Stimulated activated effector memory CD8-positive, alpha-beta T cell treated with anti-CD3 and anti-CD28 coated beads, Interleukin-12 subunit alpha, Interleukin-12 subunit beta, amount 100 ng/mL, for 72 hours (primary cell): ENCODE measurements around the gene C11orf98.
"Not testable (repeated sequence)": the region's sequence is repeated elsewhere in the genome, so short reads cannot be mapped to it uniquely, and the experiment has no call there.

Experiments used
- ATAC-seq: fragments of 150-1000 bp; cut with Tn5 transposase; 2 replicates; pipeline ENCODE4 v1.10.0; 2021
- DNase-seq, 2 donors: peaks; one replicate each; pipeline ENCODE4 v3.0.0; 2021 to 2022; ENCODE audit warnings: low spot score in 2 of 2
- H3K27ac Mint-ChIP-seq: one replicate; pipeline ENCODE4 v1.8.0; 2022; ENCODE audit warnings: mild to moderate bottlenecking, mixed read lengths
- H3K36me3 Mint-ChIP-seq: one replicate; pipeline ENCODE4 v1.8.0; 2022; ENCODE audit warnings: mild to moderate bottlenecking, mixed read lengths
- H3K4me1 Mint-ChIP-seq: one replicate; pipeline ENCODE4 v1.8.0; 2022; ENCODE audit warnings: mixed read lengths
- H3K4me3 Mint-ChIP-seq: one replicate; pipeline ENCODE4 v1.8.0; 2022; ENCODE audit warnings: mild to moderate bottlenecking, mixed read lengths
- H3K9me3 Mint-ChIP-seq: one replicate; pipeline ENCODE4 v1.8.0; 2022; ENCODE audit warnings: mixed read lengths

C11orf98 gene

DNA sequence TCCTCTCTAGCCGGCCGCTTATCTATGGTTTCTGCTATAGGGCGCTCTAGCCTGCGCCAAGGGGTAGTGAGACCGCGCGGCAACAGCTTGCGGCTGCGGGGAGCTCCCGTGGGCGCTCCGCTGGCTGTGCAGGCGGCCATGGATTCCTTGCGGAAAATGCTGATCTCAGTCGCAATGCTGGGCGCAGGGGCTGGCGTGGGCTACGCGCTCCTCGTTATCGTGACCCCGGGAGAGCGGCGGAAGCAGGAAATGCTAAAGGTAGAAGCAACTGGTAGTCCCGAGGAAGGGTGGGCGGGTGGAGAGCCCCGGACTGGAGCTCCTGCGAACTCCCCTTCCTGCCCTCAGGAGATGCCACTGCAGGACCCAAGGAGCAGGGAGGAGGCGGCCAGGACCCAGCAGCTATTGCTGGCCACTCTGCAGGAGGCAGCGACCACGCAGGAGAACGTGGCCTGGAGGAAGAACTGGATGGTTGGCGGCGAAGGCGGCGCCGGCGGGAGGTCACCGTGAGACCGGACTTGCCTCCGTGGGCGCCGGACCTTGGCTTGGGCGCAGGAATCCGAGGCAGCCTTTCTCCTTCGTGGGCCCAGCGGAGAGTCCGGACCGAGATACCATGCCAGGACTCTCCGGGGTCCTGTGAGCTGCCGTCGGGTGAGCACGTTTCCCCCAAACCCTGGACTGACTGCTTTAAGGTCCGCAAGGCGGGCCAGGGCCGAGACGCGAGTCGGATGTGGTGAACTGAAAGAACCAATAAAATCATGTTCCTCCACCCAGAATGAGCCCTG is 6.8 kb upstream of the C11orf98 start, which contains the start of the genes LBHD1 and UQCC3:
TSS of gene LBHD1 (minus strand) at position 660 of the 782 bp plus-strand sequence. CDS start 2,236 bp downstream, outside the sequence.
TSS of gene UQCC3 (plus strand) at position 66 of the 782 bp plus-strand sequence. CDS start at position 139, 73 bp downstream.
- H3K9me3 Mint-ChIP-seq, result no peaks in the 10 kb centered on the region
- DNase-seq (peak; percentile 58 to 90), ATAC-seq (peak; percentile 92)
- peaks cover 97% of the 10 kb centered on the region for H3K36me3 Mint-ChIP-seq
- peak within 1 kb of the TSS; percentile 97 for H3K27ac Mint-ChIP-seq
- peak within 1 kb of the TSS; percentile 99 for H3K4me3 Mint-ChIP-seq
- peaks cover 42% of the 10 kb centered on the region for H3K4me1 Mint-ChIP-seq

DNA sequence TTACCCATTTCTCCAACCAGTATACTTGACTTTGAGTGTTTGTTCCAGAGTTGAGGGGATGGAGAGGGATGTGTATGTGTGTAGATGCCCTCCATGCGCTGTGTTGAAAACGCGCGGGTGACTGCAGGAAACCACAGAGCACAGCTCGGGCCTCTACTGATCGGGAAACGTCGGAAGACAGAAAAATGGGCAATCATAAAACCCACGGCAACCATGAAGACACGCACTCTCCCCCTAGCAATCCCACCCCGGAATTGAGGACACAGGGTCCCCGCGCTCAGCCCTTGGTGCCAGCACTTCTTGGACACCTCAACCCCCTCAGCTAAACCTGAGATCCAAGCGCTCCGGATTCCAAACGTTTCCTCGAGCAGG is 6.2 kb upstream of the C11orf98 start:
- ATAC-seq, result peak; percentile 37
- peak overlapping the region; percentile 99 for H3K4me3 Mint-ChIP-seq
- no peaks in the 10 kb centered on the region for H3K9me3 Mint-ChIP-seq
- no peak for DNase-seq
- peaks cover 42% of the 10 kb centered on the region for H3K4me1 Mint-ChIP-seq
- H3K36me3 Mint-ChIP-seq, result peaks cover 97% of the 10 kb centered on the region
- H3K27ac Mint-ChIP-seq, result peak overlapping the region; percentile 97

DNA sequence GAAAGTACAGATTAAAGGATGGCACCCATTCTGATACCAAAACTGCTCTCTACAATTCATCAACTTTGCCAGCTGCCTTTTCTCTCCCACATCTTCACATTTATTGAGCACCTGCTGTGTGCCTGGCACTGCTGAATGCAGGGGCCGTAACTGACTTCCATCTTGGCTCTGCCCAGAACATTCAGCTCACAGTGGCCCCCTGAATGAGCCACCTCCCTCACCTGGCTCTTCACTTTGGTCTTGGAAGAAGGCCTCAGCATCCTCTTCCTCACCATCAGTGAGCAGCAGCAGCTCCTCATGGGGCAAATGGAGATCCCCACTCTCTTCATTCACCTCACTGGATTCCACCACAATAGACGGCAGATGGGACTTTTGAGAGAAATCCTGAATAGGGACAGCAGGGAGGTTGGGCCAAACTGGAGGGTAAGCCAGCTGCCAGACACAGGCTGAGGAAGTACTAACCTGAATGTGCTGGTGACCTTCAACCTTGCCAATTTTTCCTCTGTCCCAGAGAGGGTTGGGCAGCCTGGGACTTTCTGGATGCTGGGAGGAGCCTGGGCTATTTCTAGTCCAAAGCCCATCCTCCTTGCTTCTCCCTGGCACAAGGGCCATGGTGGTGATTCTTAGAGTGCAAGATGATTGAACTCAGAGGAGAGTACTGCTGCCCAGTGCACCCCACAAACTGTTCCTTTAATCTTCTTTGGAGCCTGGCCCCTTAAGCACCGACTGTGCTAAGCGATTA is 4.6 kb upstream of the C11orf98 start:
- Mint-ChIP-seq H3K27ac (peak overlapping the region; percentile 97), H3K9me3 (no peaks in the 10 kb centered on the region), H3K4me3 (peak overlapping the region; percentile 99), H3K4me1 (peaks cover 40% of the 10 kb centered on the region), H3K36me3 (peaks cover 98% of the 10 kb centered on the region)
- DNase-seq (no peak), ATAC-seq (no peak)

DNA sequence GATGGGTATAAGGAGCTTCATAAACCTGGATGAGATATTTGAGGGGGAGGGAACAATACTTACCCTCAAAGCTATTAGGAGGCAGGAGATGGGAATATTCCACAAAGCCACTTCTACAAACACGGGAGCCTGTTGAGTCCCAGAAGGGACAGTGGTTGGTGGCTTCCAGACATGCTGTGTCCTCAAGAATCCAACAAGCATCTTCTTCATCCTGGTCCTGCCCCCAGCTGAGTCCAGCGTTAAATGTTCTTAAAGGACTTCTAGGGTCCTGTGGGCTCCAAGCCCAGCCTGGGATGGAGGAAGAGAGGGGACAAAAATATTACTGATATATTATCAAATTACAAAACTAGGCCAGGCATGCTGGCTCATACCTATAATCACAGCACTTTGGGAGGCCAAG is 2.5 kb upstream of the C11orf98 start:
- Mint-ChIP-seq H3K36me3 (peaks cover 99% of the 10 kb centered on the region), H3K4me3 (peak overlapping the region; percentile 95), H3K4me1 (peaks cover 48% of the 10 kb centered on the region), H3K9me3 (no peaks in the 10 kb centered on the region), H3K27ac (peak overlapping the region; percentile 97)
- DNase-seq (no peak), ATAC-seq (no peak)

DNA sequence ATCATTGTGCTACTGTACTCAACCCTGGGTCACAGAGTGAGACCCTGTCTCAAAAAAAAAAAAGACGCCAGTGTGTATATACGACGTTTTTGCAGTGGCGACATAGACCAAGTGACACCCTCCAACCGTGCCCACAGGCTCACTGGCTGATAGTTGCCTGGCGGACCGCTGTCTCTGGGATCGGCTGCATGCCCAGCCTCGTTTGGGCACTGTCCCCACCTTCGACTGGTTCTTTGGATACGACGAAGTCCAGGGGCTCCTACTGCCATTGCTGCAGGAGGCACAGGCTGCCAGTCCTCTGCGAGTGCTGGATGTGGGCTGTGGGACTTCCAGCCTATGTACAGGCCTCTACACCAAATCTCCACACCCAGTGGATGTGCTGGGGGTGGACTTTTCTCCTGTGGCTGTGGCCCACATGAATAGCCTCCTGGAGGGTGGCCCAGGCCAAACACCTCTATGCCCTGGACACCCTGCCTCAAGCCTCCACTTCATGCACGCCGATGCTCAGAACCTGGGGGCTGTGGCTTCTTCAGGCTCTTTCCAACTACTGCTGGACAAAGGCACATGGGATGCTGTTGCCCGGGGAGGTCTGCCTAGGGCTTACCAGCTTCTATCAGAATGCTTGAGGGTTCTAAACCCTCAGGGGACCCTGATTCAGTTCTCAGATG is 1.4 kb upstream of the C11orf98 start:
- H3K4me3 Mint-ChIP-seq, result peak overlapping the region; percentile 95
- DNase-seq, result no peak
- ATAC-seq, result no peak
- H3K4me1 Mint-ChIP-seq, result peaks cover 47% of the 10 kb centered on the region
- H3K9me3 Mint-ChIP-seq, result no peaks in the 10 kb centered on the region
- H3K27ac Mint-ChIP-seq, result peak overlapping the region; percentile 97
- peaks cover 99% of the 10 kb centered on the region for H3K36me3 Mint-ChIP-seq

DNA sequence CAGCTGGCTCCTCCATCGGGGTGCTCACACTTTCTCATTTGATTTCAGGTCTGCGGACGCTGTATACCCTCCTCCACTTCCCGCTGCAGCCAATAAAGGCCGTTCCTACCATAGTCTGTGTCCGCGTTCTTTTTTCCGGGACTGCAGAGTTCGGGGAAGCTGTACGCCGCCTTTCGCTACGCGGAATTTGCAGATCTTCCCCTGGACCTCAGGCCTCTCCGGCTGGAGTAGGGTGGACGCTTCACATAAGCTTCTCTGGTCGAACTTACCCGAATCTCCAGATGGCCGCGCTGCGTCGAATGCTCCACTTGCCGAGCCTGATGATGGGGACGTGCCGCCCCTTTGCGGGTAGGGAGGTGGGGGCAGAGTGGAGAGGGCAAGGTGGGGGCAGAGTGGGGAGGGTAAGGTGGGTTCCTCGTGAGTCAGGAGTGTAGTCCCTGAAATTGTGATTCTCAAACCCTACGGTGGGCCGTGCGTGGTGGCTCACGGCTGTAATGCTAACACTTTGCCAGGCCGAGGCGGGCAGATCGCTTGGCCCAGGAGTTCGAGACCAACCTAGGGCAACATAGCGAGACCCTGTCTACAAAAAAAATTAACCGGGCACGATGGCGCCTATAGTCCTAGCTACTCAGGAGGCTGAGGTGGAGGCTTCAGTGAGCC is 719 bp upstream of the C11orf98 start:
- peak overlapping the region; percentile 95 for H3K4me3 Mint-ChIP-seq
- DNase-seq, result peak in 1 of 2 donors; percentile 82
- H3K4me1 Mint-ChIP-seq, result peaks cover 40% of the 10 kb centered on the region
- no peaks in the 10 kb centered on the region for H3K9me3 Mint-ChIP-seq
- H3K36me3 Mint-ChIP-seq, result peaks cover 99% of the 10 kb centered on the region
- peak; percentile 66 for ATAC-seq
- peak overlapping the region; percentile 97 for H3K27ac Mint-ChIP-seq

DNA sequence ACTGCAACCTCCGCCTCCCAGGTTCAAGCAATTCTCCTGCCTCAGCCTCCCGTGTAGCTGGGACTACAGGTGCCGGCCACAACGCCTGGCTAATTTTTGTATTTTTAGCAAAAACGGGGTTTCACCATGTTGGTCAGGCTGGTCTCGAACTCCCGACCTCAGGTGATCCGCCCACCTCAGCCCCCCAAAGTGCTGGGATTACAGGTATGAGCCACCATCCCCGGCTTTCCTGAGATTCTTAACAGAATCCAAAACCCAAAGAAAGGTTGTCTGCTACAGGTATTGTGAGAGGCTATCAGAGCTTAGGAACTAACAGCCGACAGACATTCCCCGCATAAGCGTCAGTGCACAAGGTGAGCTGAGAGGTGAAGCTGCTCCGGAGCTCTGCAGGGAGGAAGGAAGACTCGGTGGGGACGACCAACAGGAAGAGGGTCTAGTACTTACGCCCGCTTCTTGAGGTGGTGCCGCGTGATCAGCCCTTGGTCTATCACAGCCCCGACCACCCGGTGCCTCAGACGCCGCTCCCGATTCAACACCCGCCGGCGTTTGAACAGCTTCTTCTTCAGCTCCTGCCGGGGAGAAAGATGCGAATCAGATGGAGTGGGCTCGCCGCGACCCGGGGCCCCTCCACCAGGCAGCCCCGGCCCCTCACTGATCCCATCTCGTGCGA is 470 bp downstream of the C11orf98 start:
- peaks cover 90% of the 10 kb centered on the region for H3K36me3 Mint-ChIP-seq
- peaks cover 32% of the 10 kb centered on the region for H3K4me1 Mint-ChIP-seq
- DNase-seq (no peak), ATAC-seq (peak; percentile 57)
- H3K27ac Mint-ChIP-seq, result peak overlapping the region; percentile 97
- no peaks in the 10 kb centered on the region for H3K9me3 Mint-ChIP-seq
- H3K4me3 Mint-ChIP-seq, result peak overlapping the region; percentile 95

DNA sequence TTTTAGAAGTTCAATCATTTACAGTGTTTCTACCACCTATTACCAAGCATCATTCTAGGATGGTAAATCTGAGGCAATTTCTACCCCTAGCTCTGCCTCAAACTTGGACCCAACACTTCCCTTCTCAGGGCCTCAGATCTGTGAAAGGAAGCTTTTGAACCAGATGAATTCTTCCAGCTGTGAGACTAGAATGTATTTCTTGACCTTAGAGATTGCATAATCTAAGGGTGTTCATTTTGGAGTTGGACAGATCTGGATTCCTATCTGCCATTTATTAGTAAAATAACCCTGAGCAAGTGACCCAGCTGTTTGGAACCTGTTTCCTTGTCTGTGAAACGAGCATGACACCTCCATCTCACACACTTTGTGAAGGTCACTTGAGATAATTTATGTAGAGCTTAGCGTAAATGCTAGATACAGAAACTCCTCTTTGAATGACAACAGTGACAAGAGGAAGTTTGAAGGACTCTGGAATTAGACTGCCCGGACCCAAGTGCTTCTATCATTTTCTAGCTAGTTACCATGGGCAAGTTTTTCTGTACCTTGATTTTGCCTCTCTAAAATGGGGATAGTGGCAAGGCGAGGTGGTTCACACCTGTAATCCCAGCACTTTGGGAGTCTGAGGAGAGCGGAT is 8.1 kb downstream of the C11orf98 start:
- Mint-ChIP-seq H3K36me3 (peaks cover 28% of the 10 kb centered on the region), H3K27ac (no peak overlapping the region)

DNA sequence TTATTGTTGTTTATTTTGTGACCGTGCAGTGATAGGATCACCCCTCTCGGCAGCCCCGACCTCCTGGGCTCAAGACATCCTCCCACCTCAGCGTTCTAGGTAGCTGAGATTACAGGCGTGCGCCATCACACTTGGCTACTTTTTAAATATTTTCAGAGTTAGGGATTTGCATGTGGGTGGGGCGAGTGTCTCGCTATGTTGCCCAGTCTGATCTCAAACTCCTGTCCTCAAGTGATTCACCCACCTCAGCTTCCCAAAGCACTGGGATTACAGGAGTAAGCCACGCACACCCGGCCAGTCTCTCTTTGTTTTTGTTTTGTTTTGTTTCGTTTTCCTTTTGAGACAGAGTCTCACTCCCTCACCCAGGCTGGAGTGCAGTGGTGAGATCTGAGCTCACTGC is 10.7 kb downstream of the C11orf98 start:
- Mint-ChIP-seq H3K36me3 (peaks cover 26% of the 10 kb centered on the region), H3K9me3 (no peaks in the 10 kb centered on the region), H3K4me1 (peaks cover 24% of the 10 kb centered on the region), H3K27ac (peak overlapping the region; percentile 98), H3K4me3 (peak overlapping the region; percentile 93)
- no peak for DNase-seq
- ATAC-seq, result no peak

More for the DNA sequence above, 8.1 kb downstream of the C11orf98 start:
- ATAC-seq (no peak), DNase-seq (no peak)
- Mint-ChIP-seq H3K4me3 (no peak overlapping the region), H3K4me1 (peaks cover 24% of the 10 kb centered on the region), H3K9me3 (no peaks in the 10 kb centered on the region)

DNA sequence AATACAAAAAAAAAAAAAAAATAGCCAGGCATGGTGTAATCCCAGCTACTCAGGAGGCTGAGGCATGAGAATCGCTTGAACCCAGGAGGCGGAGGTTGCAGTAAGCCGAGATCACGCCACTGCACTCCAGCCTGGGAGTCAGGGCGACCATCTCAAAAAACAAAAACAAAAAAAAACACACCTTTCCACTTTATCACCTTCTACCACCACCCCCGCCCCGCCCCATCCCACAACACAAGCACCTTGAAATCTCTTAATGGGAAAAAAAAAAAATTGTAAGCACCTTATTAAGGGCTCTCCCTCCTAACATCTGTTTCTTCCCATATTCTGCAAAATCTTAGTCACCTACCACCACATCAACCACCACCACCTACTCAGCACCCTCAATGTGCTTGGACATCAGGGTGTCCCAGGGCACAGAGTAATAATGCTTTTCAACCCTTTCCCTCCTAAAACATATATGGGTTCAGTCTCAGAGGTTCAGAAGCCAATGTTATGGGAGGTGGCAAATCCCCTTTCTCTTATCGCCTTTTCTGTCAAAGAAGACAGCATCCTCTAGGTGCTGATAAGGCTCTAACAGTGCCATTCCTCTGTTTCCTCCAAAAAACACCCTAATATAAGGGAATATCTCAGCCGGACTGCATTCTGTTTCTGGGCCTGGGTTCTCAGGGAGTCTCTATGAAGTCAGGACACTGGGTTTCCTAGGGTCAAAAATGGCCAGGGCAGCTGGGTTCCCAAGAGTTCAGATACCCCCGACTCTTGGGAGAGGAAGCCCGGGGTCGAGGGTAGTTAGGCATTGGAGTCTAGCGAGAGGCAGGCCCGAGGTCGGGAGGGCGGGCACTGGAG is 12.6 kb downstream of the C11orf98 start:
- Mint-ChIP-seq H3K4me1 (peaks cover 24% of the 10 kb centered on the region), H3K36me3 (peaks cover 43% of the 10 kb centered on the region), H3K4me3 (peak overlapping the region; percentile 93), H3K9me3 (no peaks in the 10 kb centered on the region), H3K27ac (peak overlapping the region; percentile 98)
- ATAC-seq, result peak; percentile 17
- peak in 1 of 2 donors; percentile 64 for DNase-seq

DNA sequence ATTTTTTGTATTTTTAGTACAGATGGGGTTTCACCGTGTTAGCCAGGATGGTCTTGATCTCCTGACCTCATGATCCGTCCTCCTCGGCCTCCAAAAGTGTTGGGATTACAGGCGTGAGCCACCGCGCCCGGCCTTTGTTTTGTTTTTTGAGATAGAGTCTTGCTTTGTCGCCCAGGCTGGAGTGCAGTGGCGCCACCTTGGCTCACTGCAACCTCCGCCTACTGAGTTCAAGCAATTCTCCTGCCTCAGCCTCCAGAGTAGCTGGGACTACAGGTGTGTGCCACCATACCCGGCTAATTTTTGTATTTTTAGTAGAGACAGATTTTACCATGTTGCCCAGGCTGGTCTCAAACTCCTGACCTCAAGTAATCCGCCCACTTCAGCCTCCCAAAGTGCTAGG is 14.7 kb downstream of the C11orf98 start:
- H3K4me3 Mint-ChIP-seq, DNase-seq, H3K9me3 Mint-ChIP-seq, H3K27ac Mint-ChIP-seq, ATAC-seq: not testable (repeated sequence)
- peaks cover 31% of the 10 kb centered on the region for H3K4me1 Mint-ChIP-seq
- H3K36me3 Mint-ChIP-seq, result peaks cover 61% of the 10 kb centered on the region

DNA sequence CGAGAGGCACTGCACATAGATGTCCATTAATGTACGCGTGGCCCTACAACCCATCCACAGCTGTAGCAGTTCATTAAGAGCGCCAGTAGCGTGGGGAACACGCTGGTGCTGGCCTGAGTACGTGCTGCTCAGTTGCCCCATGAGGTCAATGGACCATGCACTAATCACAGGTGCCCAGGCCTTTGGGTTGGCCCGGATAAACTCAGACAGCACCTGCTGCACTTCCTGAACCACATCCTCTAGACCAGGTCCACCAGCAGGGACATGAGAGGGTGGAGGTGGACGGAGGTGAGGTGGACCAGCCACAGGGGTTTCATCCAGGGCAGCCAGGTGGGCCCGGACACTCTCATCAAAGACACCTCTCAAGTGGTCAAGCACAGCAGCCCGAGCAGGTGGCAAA is 15.5 kb downstream of the C11orf98 start:
- Mint-ChIP-seq H3K9me3 (no peaks in the 10 kb centered on the region), H3K36me3 (peaks cover 68% of the 10 kb centered on the region), H3K4me3 (no peak overlapping the region), H3K27ac (no peak overlapping the region), H3K4me1 (peaks cover 33% of the 10 kb centered on the region)
- ATAC-seq (no peak), DNase-seq (no peak)

DNA sequence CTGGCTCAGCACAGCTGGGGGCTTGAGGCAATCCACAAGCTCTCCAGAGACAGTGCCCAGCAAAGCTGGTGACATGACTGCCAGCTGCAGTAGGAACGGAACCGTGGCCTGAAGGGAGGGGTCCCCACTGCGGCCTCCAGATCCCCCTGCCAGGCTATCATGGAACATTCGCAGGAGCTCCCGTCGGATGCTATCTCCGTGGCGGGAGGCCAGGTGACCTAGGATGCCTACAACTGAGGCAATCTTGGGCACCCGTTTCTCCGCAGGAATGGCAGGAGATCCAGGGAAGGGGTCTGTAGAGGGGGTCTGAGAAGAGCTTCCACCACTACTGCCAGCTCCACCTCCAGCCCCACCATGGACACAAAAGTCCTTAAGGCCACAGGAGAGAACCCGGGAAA is 16.0 kb downstream of the C11orf98 start:
- no peak for ATAC-seq
- Mint-ChIP-seq H3K36me3 (peaks cover 73% of the 10 kb centered on the region), H3K27ac (no peak overlapping the region), H3K4me3 (no peak overlapping the region), H3K4me1 (peaks cover 34% of the 10 kb centered on the region), H3K9me3 (no peaks in the 10 kb centered on the region)
- no peak for DNase-seq
